T-cell (primary cell): Measurements from ENCODE around the gene PGAM2. TPM values are rescaled to one million over a fixed set of nuclear protein-coding genes. Genes with fewer than 3 reads are reported as not detected.

Experiments used
- ATAC-seq, 4 experiments: fragments of 200-7000 bp in 3 of 4; fragments of 150-1000 bp in 1 of 4; cut with Tn5 transposase; replicated peaks in 1 of 4; 1 replicate in 3 of 4; 2 replicates in 1 of 4; pipeline ENCODE4 v1.10.0; 2021; ENCODE audit warnings: moderate library complexity in 3 of 4, mild to moderate bottlenecking in 2 of 4, moderate number of reproducible peaks in 1 of 4
- CTCF ChIA-PET, 2 donors: fragments of 300-600 bp; sonication (Branson Sonifier 250); formaldehyde crosslinking; loops; one replicate each; lab custom pipeline; 2022; ENCODE audit warnings: antibody characterized with exemption in 2 of 2; lab: Charles Lee
- POLR2A ChIA-PET, 2 donors: fragments of 300-600 bp; sonication (Branson Sonifier 250); formaldehyde crosslinking; loops; one replicate each; lab custom pipeline; 2022; ENCODE audit warnings: antibody characterized with exemption in 2 of 2; lab: Charles Lee
- DNase-seq, 35 experiments: peaks; one replicate each; pipeline versions ENCODE4 v3.0.0 to v3.0.0-alpha.2; 2013 to 2023
- H3K27ac ChIP-seq: one replicate; pipeline ENCODE4 v1.5.1; 2013; ENCODE audit warnings: low read length
- H3K27me3 ChIP-seq, 2 experiments: replicated peaks in 1 of 2; 1 replicate in 1 of 2; 2 replicates in 1 of 2; pipeline versions ENCODE4 v1.6.1 to v1.7.0; 2013; ENCODE audit warnings: low read length in 1 of 2, mixed read lengths in 1 of 2; ENCODE audit not compliant: control insufficient read depth in 2 of 2, insufficient read depth in 2 of 2; ENCODE audit errors: extremely low read depth in 1 of 2
- H3K36me3 ChIP-seq, 2 donors: 1 replicate in 1 of 2; 2 replicates in 1 of 2; pipeline versions ENCODE4 v1.6.1 to v1.7.0; 2013; ENCODE audit warnings: low read length in 1 of 2; ENCODE audit not compliant: control insufficient read depth in 2 of 2, insufficient read depth in 1 of 2; ENCODE audit errors: extremely low read depth in 1 of 2
- H3K4me1 ChIP-seq, 2 experiments: 1 replicate in 1 of 2; 2 replicates in 1 of 2; pipeline versions ENCODE4 v1.6.1 to v1.7.0; 2013; ENCODE audit warnings: low read length in 2 of 2, mixed read lengths in 1 of 2; ENCODE audit not compliant: insufficient read depth in 2 of 2, control insufficient read depth in 1 of 2; ENCODE audit errors: extremely low read depth in 1 of 2
- H3K4me3 ChIP-seq, 2 donors: 1 replicate in 1 of 2; 2 replicates in 1 of 2; pipeline versions ENCODE4 v1.5.1 to v1.7.0; 2013; ENCODE audit warnings: mild to moderate bottlenecking in 2 of 2, low read length in 1 of 2, moderate library complexity in 1 of 2; ENCODE audit not compliant: control insufficient read depth in 1 of 2; ENCODE audit errors: extremely low read depth in 1 of 2
- H3K9me3 ChIP-seq: 2 replicates; pipeline ENCODE4 v1.7.0; 2013
- H3K27ac Mint-ChIP-seq, 2 donors: one replicate each; pipeline ENCODE4 v1.8.0; 2020 to 2021; ENCODE audit warnings: mild to moderate bottlenecking in 2 of 2, mixed read lengths in 2 of 2
- H3K27me3 Mint-ChIP-seq, 2 donors: one replicate each; pipeline ENCODE4 v1.8.0; 2021 to 2022; ENCODE audit warnings: mixed read lengths in 2 of 2
- H3K36me3 Mint-ChIP-seq: one replicate; pipeline ENCODE4 v1.8.0; 2021; ENCODE audit warnings: mixed read lengths
- H3K4me1 Mint-ChIP-seq, 3 donors: one replicate each; pipeline ENCODE4 v1.8.0; 2020 to 2022; ENCODE audit warnings: mixed read lengths in 3 of 3, mild to moderate bottlenecking in 1 of 3
- H3K4me3 Mint-ChIP-seq, 3 donors: one replicate each; pipeline ENCODE4 v1.8.0; 2020 to 2022; ENCODE audit warnings: mild to moderate bottlenecking in 3 of 3, mixed read lengths in 3 of 3, moderate library complexity in 3 of 3
- H3K9me3 Mint-ChIP-seq, 3 donors: one replicate each; pipeline ENCODE4 v1.8.0; 2020 to 2022; ENCODE audit warnings: mixed read lengths in 3 of 3
- WGBS: methylation state at CpG from one replicate; pipeline ENCODE4 v1.1.5; 2013; ENCODE audit warnings: missing lambda C conversion rate; ENCODE audit not compliant: insufficient coverage; 5-methylcytosine and 5-hydroxymethylcytosine counted together
- total RNA-seq, 35 experiments: library from RNA in 6 of 35; stranded (reverse) in 6 of 35; fragments of 120-200 nt in 1 of 35; gene quantifications; one replicate each; pipeline versions ENCODE4 v1.2.1 to v1.2.4 and lab custom pipeline; 2013 to 2026

The PGAM2 gene
- total RNA-seq, 5 donors from 2014 or later (not counting 1 experiment from before 2014, with no cell fraction given) = 1.1 to 2.9 (median 1.7) TPM

- Histone ChIP-seq H3K36me3 (peaks cover 40 to 77% of the 10 kb centered on the region in 2 donors), H3K9me3 (no peaks in the 10 kb centered on the region), H3K27me3 (no peaks in the 10 kb centered on the region), H3K27ac (no peak overlapping the region), H3K4me3 (no peak overlapping the region), H3K4me1 (peaks cover 0 to 52% of the 10 kb centered on the region in 2 experiments)
- H3K4me1 Mint-ChIP-seq = peaks cover 15 to 33% (median 20%) of the 10 kb centered on the region in 3 donors
- ATAC-seq (no peak), DNase-seq (no peak)
- H3K9me3 Mint-ChIP-seq = no peaks in the 10 kb centered on the region
- H3K4me3 Mint-ChIP-seq = no peak overlapping the region
- CTCF ChIA-PET = interaction anchor here in 1 of 2 donors (0.6 kb wide), 1 partner anchor 14 kb away, joined by 3 read pairs; no protein-coding TSS in a partner anchor
- WGBS = 91% methylated on average over 12 of the region's 17 CpGs
- no peak overlapping the region for H3K27ac Mint-ChIP-seq
- no peaks in the 10 kb centered on the region for H3K27me3 Mint-ChIP-seq
- POLR2A ChIA-PET = interaction anchor here in 1 of 2 donors (0.6 kb wide), 2 partner anchors 31 to 353 kb away, joined by 4 read pairs; no protein-coding TSS in a partner anchor
- H3K36me3 Mint-ChIP-seq = peaks cover 29% of the 10 kb centered on the region
Observed at GRCh38 chr7:44075296-44076075, 10.1 kb upstream of the PGAM2 start.

GRCh38 chr7:44074349-44074695, 9.0 kb upstream of the PGAM2 start:
- no peaks in the 10 kb centered on the region for H3K9me3 Mint-ChIP-seq
- H3K4me1 ChIP-seq = peaks cover 0 to 40% of the 10 kb centered on the region in 2 experiments
- peak overlapping the region; percentile 60 for H3K27ac ChIP-seq
- peak in 1 of 4 experiments; percentile 17 for ATAC-seq
- no peak for DNase-seq
- 66% methylated on average over 9 of the region's 13 CpGs for WGBS
- POLR2A ChIA-PET = no interaction called here
- peaks cover 15 to 24% (median 16%) of the 10 kb centered on the region in 3 donors for H3K4me1 Mint-ChIP-seq
- no peaks in the 10 kb centered on the region for H3K27me3 ChIP-seq
- no peaks in the 10 kb centered on the region for H3K27me3 Mint-ChIP-seq
- CTCF ChIA-PET = no interaction called here
- H3K36me3 Mint-ChIP-seq = peaks cover 29% of the 10 kb centered on the region
- H3K9me3 ChIP-seq = no peaks in the 10 kb centered on the region
- no peak overlapping the region for H3K4me3 Mint-ChIP-seq
- no peak overlapping the region for H3K27ac Mint-ChIP-seq
- H3K36me3 ChIP-seq = peaks cover 34 to 65% of the 10 kb centered on the region in 2 donors
- no peak overlapping the region for H3K4me3 ChIP-seq

GRCh38 chr7:44073664-44074348, 8.4 kb upstream of the PGAM2 start:
- no peaks in the 10 kb centered on the region for H3K27me3 ChIP-seq
- peak; percentile 55 to 82 (median 64) for ATAC-seq
- peaks cover 0 to 35% of the 10 kb centered on the region in 2 experiments for H3K4me1 ChIP-seq
- Mint-ChIP-seq H3K9me3 (no peaks in the 10 kb centered on the region), H3K36me3 (peaks cover 29% of the 10 kb centered on the region), H3K27me3 (no peaks in the 10 kb centered on the region), H3K27ac (peak overlapping the region in 1 of 2 donors; percentile 16), H3K4me3 (no peak overlapping the region), H3K4me1 (peaks cover 15 to 25% (median 18%) of the 10 kb centered on the region in 3 donors)
- peaks cover 34 to 60% of the 10 kb centered on the region in 2 donors for H3K36me3 ChIP-seq
- CTCF ChIA-PET = no interaction called here
- H3K4me3 ChIP-seq = no peak overlapping the region
- DNase-seq = peak in 33 of 35 experiments; percentile 15 to 78 (median 50)
- WGBS = 83% methylated on average over 16 of the region's 26 CpGs
- POLR2A ChIA-PET = no interaction called here
- H3K9me3 ChIP-seq = no peaks in the 10 kb centered on the region
- H3K27ac ChIP-seq = peak overlapping the region; percentile 60

GRCh38 chr7:44072364-44073231, 7.2 kb upstream of the PGAM2 start:
- Mint-ChIP-seq H3K4me3 (no peak overlapping the region), H3K27ac (peak overlapping the region; percentile 36 to 73), H3K36me3 (peaks cover 24% of the 10 kb centered on the region), H3K9me3 (peaks cover 0 to 3% (median 0%) of the 10 kb centered on the region in 3 donors), H3K4me1 (peaks cover 12 to 25% (median 12%) of the 10 kb centered on the region in 3 donors), H3K27me3 (no peaks in the 10 kb centered on the region)
- no peaks in the 10 kb centered on the region for H3K9me3 ChIP-seq
- ChIA-PET CTCF (interaction anchor here (0.6 to 1.2 kb wide), 2 partner anchors 12 to 25 kb away, joined by 3 to 4 read pairs; no protein-coding TSS in a partner anchor), POLR2A (interaction anchor here in 1 of 2 donors (0.6 kb wide), 2 partner anchors 16 to 19 kb away, joined by 3 to 8 read pairs; no protein-coding TSS in a partner anchor)
- H3K4me1 ChIP-seq = peaks cover 0 to 26% of the 10 kb centered on the region in 2 experiments
- H3K27me3 ChIP-seq = no peaks in the 10 kb centered on the region
- WGBS = 58% methylated on average over 5 of the region's 12 CpGs
- DNase-seq (peak in 14 of 35 experiments; percentile 21 to 57 (median 34)), ATAC-seq (peak; percentile 38 to 62 (median 44))
- no peak overlapping the region for H3K4me3 ChIP-seq
- H3K27ac ChIP-seq = no peak overlapping the region
- peaks cover 24 to 48% of the 10 kb centered on the region in 2 donors for H3K36me3 ChIP-seq

GRCh38 chr7:44071726-44072363, 6.5 kb upstream of the PGAM2 start:
- Mint-ChIP-seq H3K36me3 (peaks cover 19% of the 10 kb centered on the region), H3K27ac (peak overlapping the region; percentile 36 to 73), H3K27me3 (no peaks in the 10 kb centered on the region), H3K4me3 (no peak overlapping the region), H3K9me3 (peaks cover 0 to 3% (median 0%) of the 10 kb centered on the region in 3 donors), H3K4me1 (peaks cover 17 to 28% (median 17%) of the 10 kb centered on the region in 3 donors)
- DNase-seq (no peak), ATAC-seq (no peak)
- ChIA-PET CTCF (interaction anchor here in 1 of 2 donors (1.2 kb wide), 1 partner anchor 24 kb away, joined by 4 read pairs; no protein-coding TSS in a partner anchor), POLR2A (no interaction called here)
- Histone ChIP-seq H3K9me3 (no peaks in the 10 kb centered on the region), H3K4me1 (peaks cover 0 to 28% of the 10 kb centered on the region in 2 experiments), H3K4me3 (no peak overlapping the region), H3K27ac (no peak overlapping the region), H3K27me3 (no peaks in the 10 kb centered on the region), H3K36me3 (peaks cover 21 to 41% of the 10 kb centered on the region in 2 donors)
- WGBS = 97% methylated on average over 5 of the region's 9 CpGs
